DMS 273 (cell line): ENCODE results near the gene TM9SF4.
"Not testable (repeated sequence)": the region's sequence is repeated elsewhere in the genome, so short reads cannot be mapped to it uniquely, and the experiment has no call there.

Experiments
- DNase-seq: peaks from one replicate; lab custom pipeline; 2025; ENCODE audit not compliant: unreplicated experiment; lab: John Stamatoyannopoulos, UW

The TM9SF4 gene

GRCh38 chr20:32188376-32189122 is 79.0 kb downstream of the TM9SF4 start:
- no peak for DNase-seq

- DNase-seq = no peak
These were observed 79.6 kb downstream of the TM9SF4 start for GRCh38 chr20:32189123-32189410.

GRCh38 chr20:32189691-32190615 is 80.4 kb downstream of the TM9SF4 start:
- peak; percentile 70 for DNase-seq

- peak; percentile 62 for DNase-seq
These were observed 81.3 kb downstream of the TM9SF4 start for GRCh38 chr20:32190616-32191415.

- DNase-seq = no peak
These were observed 81.9 kb downstream of the TM9SF4 start for GRCh38 chr20:32191422-32191821.

- DNase-seq = no peak
These were observed 82.4 kb downstream of the TM9SF4 start for GRCh38 chr20:32191873-32192272.

- no peak for DNase-seq
These were observed 83.2 kb downstream of the TM9SF4 start for GRCh38 chr20:32192698-32193097.

GRCh38 chr20:32193336-32193735 is 83.8 kb downstream of the TM9SF4 start:
- not testable (repeated sequence) for DNase-seq

- DNase-seq = no peak
These were observed 84.5 kb downstream of the TM9SF4 start for GRCh38 chr20:32193996-32194395.

GRCh38 chr20:32195581-32195980 is 86.1 kb downstream of the TM9SF4 start:
- DNase-seq = no peak

- not testable (repeated sequence) for DNase-seq
These were observed 87.1 kb downstream of the TM9SF4 start for GRCh38 chr20:32196613-32197012.

- DNase-seq = not testable (repeated sequence)
These were observed 87.6 kb downstream of the TM9SF4 start for GRCh38 chr20:32197136-32197535.

GRCh38 chr20:32199006-32199405 is 89.5 kb downstream of the TM9SF4 start:
- DNase-seq = no peak

GRCh38 chr20:32201296-32201976 is 91.9 kb downstream of the TM9SF4 start:
- DNase-seq = no peak

GRCh38 chr20:32201977-32202363 is 92.5 kb downstream of the TM9SF4 start:
- DNase-seq = no peak

- DNase-seq = no peak
These were observed 94.1 kb downstream of the TM9SF4 start for GRCh38 chr20:32203356-32204204.

- DNase-seq = no peak
These were observed 94.9 kb downstream of the TM9SF4 start for GRCh38 chr20:32204205-32205109.

GRCh38 chr20:32205110-32205842 is 95.8 kb downstream of the TM9SF4 start:
- DNase-seq = no peak
